T-helper 2 cell (primary cell): ENCODE data around the gene DPF1.

Source experiments
- DNase-seq, 5 experiments: peaks; one replicate each; pipeline versions ENCODE4 v3.0.0 to v3.0.0-alpha.2; 2012 to 2022

Gene DPF1

GRCh38 chr19:38196245-38196837 lies 27.7 kb downstream of the DPF1 start:
- peak in 1 of 5 experiments; percentile 8 for DNase-seq

- no peak for DNase-seq
Measured at GRCh38 chr19:38195237-38195636, 28.8 kb downstream of the DPF1 start.

GRCh38 chr19:38194061-38194701 lies 29.8 kb downstream of the DPF1 start:
- no peak for DNase-seq

GRCh38 chr19:38193445-38193844 lies 30.6 kb downstream of the DPF1 start:
- DNase-seq, result no peak

- DNase-seq, result no peak
Measured at GRCh38 chr19:38191747-38192146, 32.3 kb downstream of the DPF1 start.

- DNase-seq, result no peak
Measured at GRCh38 chr19:38190793-38191192, 33.2 kb downstream of the DPF1 start.

GRCh38 chr19:38190061-38190460 lies 34.0 kb downstream of the DPF1 start:
- DNase-seq, result no peak

GRCh38 chr19:38185562-38185961 lies 38.5 kb downstream of the DPF1 start:
- DNase-seq, result no peak

GRCh38 chr19:38184815-38185214 lies 39.2 kb downstream of the DPF1 start:
- no peak for DNase-seq

- DNase-seq, result no peak
Measured at GRCh38 chr19:38183251-38183897, 40.6 kb downstream of the DPF1 start.

- no peak for DNase-seq
Measured at GRCh38 chr19:38182536-38183210, 41.3 kb downstream of the DPF1 start.

GRCh38 chr19:38180071-38180470 lies 44.0 kb downstream of the DPF1 start:
- no peak for DNase-seq

GRCh38 chr19:38175422-38175821 lies 48.6 kb downstream of the DPF1 start:
- DNase-seq, result no peak

GRCh38 chr19:38173291-38174041 lies 50.6 kb downstream of the DPF1 start:
- DNase-seq, result no peak

- DNase-seq, result no peak
Measured at GRCh38 chr19:38172001-38172400, 52.0 kb downstream of the DPF1 start.

GRCh38 chr19:38170334-38170733 lies 53.7 kb downstream of the DPF1 start:
- DNase-seq, result no peak

GRCh38 chr19:38168637-38169036 lies 55.4 kb downstream of the DPF1 start:
- DNase-seq, result no peak

GRCh38 chr19:38165335-38165734 lies 58.7 kb downstream of the DPF1 start:
- no peak for DNase-seq

- DNase-seq, result no peak
Measured at GRCh38 chr19:38164526-38164925, 59.5 kb downstream of the DPF1 start.

GRCh38 chr19:38163419-38164290 lies 60.4 kb downstream of the DPF1 start:
- no peak for DNase-seq

GRCh38 chr19:38162632-38163031 lies 61.4 kb downstream of the DPF1 start:
- DNase-seq, result no peak

GRCh38 chr19:38162094-38162493 lies 61.9 kb downstream of the DPF1 start:
- no peak for DNase-seq
